Esophagus squamous epithelium (tissue), 5 donors: ENCODE measurements around the gene MED29. TPM values are rescaled to one million over a fixed set of nuclear protein-coding genes. Genes with fewer than 3 reads are reported as not detected.
A peak's percentile ranks its signal among the peaks of the same experiment; 100 is the strongest.

ENCODE experiments used
- DNase-seq: peaks from one replicate; lab custom pipeline; 2025; lab: John Stamatoyannopoulos, UW
- H3K27ac ChIP-seq, 4 donors: fragments of 200-600 bp; sonication (generic); one replicate each; pipeline ENCODE4 v1.5.1; 2016 to 2019; ENCODE audit warnings: mild to moderate bottlenecking in 1 of 4
- H3K27me3 ChIP-seq, 4 donors: fragments of 200-600 bp; sonication (generic); 1 replicate in 3 of 4; 2 replicates in 1 of 4; pipeline versions ENCODE4 v1.5.1 to v1.6.0; 2017 to 2021; ENCODE audit warnings: antibody characterized with exemption in 1 of 4
- H3K36me3 ChIP-seq, 3 donors: fragments of 200-600 bp; sonication (generic); one replicate each; pipeline ENCODE4 v1.5.1; 2016 to 2019
- H3K4me1 ChIP-seq, 3 donors: fragments of 200-600 bp; sonication (generic); one replicate each; pipeline ENCODE4 v1.5.1; 2017 to 2019
- H3K4me3 ChIP-seq, 4 donors: fragments of 200-600 bp; sonication (generic); 1 replicate in 3 of 4; 2 replicates in 1 of 4; pipeline ENCODE4 v1.5.1; 2016 to 2019; ENCODE audit warnings: mild to moderate bottlenecking in 2 of 4, moderate library complexity in 1 of 4
- H3K9me3 ChIP-seq, 3 donors: fragments of 200-600 bp; sonication (generic); one replicate each; pipeline ENCODE4 v1.5.1; 2016 to 2019
- POLR2A ChIP-seq, 4 donors: fragments of 450-650 bp; IDR thresholded peaks; one replicate each; pipeline ENCODE4 v1.6.1; 2017; ENCODE audit warnings: antibody characterized with exemption in 4 of 4, mild to moderate bottlenecking in 4 of 4, moderate library complexity in 3 of 4
- WGBS, 2 donors: methylation state at CpG; one replicate each; pipeline ENCODE4 v1.1.5; 2018; 5-methylcytosine and 5-hydroxymethylcytosine counted together
- intact Hi-C: fragments of 100-400 bp; cut with DNase I; formaldehyde crosslinking; loops from one replicate; pipeline ENCODE4 v1.15.0; 2022
- total RNA-seq, 4 donors: library from RNA; depleted of rRNA; stranded (reverse); fragments of >200 nt; gene quantifications; one replicate each; pipeline ENCODE4 v1.1.0, GENCODE V29; 2016
- TF ChIP-seq, protein P1 (sequence below), 6 experiments: fragments of 450-650 bp in 4 of 6; fragments of 200-600 bp in 2 of 6; sonication (generic) in 2 of 6; IDR thresholded peaks; one replicate each; pipeline ENCODE4 v1.5.1; 2016 to 2019; ENCODE audit warnings: antibody characterized with exemption in 6 of 6, mild to moderate bottlenecking in 4 of 6, moderate library complexity in 4 of 6
- donor health status: DM: yes; HTN: yes; CAD: no.

MED29 gene
- total RNA-seq, 4 donors from 2014 or later: 11.8 to 20.1 (median 16.5) TPM

DNA sequence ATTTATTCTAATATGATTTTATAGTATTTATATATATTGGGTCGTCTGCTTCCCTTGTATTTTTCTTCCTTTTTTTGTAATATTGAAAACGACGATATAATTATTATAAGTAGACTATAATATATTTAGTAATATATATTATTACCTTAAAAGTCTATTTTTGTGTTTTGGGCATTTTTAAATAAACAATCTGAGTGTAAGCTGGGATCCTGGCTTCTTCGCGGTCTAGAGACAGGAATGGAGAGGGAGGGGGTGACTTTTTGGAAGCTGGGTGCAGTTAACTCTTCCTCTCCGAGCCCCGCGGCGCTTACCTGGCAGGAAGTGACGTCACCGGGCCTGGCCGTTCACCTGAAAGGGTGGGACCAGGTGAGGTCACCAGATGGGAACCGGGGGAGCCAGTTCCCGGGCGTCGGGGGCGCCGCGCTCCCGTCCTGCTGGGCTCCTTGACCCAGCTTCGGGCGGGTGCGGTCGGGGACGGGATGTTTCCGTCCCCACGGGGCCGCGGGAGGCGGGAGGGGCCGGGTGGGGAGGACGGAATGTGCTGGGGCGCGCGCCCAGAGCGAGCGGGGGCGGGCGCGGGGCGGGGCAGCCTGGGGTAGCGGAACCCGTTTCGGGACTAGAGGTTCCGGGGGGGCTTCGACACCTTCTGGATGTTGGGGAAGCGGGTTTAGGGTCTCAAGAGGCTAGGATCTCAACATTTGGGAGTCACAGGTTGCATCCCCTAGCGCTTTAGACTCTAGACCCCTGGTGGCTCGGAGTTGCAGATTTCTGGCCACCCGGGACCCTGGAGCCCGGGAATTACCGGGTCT, 18.2 kb downstream of the MED29 start:
- Histone ChIP-seq H3K27me3 (no peaks in the 10 kb centered on the region), H3K27ac (peak overlapping the region; percentile 99), H3K4me1 (peaks cover 30 to 63% (median 46%) of the 10 kb centered on the region in 3 donors), H3K9me3 (no peaks in the 10 kb centered on the region), H3K36me3 (peaks cover 11 to 21% (median 19%) of the 10 kb centered on the region in 3 donors), H3K4me3 (peak overlapping the region; percentile 76 to 90 (median 79))
- TF ChIP-seq POLR2A (IDR thresholded peaks at IDR 0.05): peak; percentile 8 to 88 (median 77)
- TF ChIP-seq, protein P1, sequence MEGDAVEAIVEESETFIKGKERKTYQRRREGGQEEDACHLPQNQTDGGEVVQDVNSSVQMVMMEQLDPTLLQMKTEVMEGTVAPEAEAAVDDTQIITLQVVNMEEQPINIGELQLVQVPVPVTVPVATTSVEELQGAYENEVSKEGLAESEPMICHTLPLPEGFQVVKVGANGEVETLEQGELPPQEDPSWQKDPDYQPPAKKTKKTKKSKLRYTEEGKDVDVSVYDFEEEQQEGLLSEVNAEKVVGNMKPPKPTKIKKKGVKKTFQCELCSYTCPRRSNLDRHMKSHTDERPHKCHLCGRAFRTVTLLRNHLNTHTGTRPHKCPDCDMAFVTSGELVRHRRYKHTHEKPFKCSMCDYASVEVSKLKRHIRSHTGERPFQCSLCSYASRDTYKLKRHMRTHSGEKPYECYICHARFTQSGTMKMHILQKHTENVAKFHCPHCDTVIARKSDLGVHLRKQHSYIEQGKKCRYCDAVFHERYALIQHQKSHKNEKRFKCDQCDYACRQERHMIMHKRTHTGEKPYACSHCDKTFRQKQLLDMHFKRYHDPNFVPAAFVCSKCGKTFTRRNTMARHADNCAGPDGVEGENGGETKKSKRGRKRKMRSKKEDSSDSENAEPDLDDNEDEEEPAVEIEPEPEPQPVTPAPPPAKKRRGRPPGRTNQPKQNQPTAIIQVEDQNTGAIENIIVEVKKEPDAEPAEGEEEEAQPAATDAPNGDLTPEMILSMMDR (IDR thresholded peaks at IDR 0.05): peak in 1 of 6 experiments; percentile 10
- peak; percentile 79 for DNase-seq
- intact Hi-C loops: no loop called here
- WGBS, 2 donors: 1 to 2% methylated on average over 5 to 8 of the region's 52 CpGs

DNA sequence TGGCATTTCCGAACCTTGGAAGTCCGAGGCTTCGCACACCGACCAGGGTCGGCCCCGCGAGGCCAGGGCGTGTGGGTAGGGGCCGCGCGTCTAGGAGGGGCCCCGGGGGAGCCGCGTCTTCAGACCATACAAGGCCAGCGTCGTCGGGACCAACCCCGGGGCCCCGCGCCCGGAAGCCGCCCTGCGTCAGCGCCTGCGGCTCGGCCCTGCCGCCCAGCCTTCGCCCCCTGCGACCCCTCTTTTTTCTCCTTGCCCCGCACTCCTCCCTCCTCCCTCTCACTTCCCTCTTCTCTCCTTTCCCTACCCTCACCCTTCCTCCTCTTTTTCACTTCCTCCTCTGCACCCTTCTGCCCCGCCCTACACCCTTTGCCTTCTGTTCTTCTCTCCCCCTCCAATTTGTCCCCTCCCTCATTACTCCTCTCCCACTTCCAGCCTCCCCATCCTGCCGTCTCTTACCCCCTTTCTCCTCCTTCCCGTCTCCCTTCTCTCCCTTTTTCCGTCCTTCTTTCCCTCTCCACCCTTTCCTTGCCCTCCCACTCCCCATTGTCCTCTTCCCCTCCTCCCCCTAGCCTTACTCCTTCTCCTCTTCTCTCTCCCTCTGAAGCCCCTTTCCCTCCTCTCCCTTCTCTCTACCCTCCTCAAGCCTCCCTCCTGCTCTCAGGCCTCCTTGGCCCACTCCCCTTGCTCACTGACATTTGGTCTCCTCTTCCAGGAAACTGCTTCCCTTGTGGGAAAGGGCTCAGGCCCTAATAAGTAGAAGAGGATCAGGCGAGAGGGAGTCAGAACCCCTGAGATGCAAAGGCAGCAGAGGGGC, 19.0 kb downstream of the MED29 start:
- peak in 2 of 4 donors; percentile 54 to 78 for TF ChIP-seq POLR2A (IDR thresholded peaks at IDR 0.05)
- TF ChIP-seq, protein P1 (IDR thresholded peaks at IDR 0.05): peak in 3 of 6 experiments; percentile 6 to 26 (median 18)

DNA sequence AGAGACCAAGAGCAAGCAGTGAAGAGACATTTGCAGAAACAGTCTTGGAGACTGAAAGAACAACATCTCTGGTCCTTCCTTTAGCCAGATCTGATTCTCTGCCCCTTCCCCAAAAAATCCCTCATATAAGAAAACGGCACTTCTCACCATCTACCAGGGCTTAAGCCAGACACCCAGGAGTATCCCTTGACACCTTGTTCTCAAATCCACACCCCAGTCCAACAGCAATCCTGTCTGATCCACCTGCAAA, 19.6 kb downstream of the MED29 start:
- peaks cover 11 to 21% (median 19%) of the 10 kb centered on the region in 3 donors for H3K36me3 ChIP-seq
- peak overlapping the region; percentile 99 for H3K27ac ChIP-seq
- H3K4me3 ChIP-seq: peak overlapping the region; percentile 76 to 90 (median 79)
- DNase-seq: no peak
- TF ChIP-seq POLR2A (IDR thresholded peaks at IDR 0.05): no peak
- TF ChIP-seq, protein P1 (IDR thresholded peaks at IDR 0.05): no peak
- 20 to 44% methylated on average over 1 of the region's 1 CpG for WGBS, 2 donors
- no peaks in the 10 kb centered on the region for H3K27me3 ChIP-seq
- intact Hi-C loops: no loop called here
- H3K4me1 ChIP-seq: peaks cover 21 to 63% (median 33%) of the 10 kb centered on the region in 3 donors
- no peaks in the 10 kb centered on the region for H3K9me3 ChIP-seq

More for the DNA sequence above, 19.0 kb downstream of the MED29 start:
- Histone ChIP-seq H3K4me1 (peaks cover 27 to 63% (median 38%) of the 10 kb centered on the region in 3 donors), H3K9me3 (no peaks in the 10 kb centered on the region), H3K27me3 (no peaks in the 10 kb centered on the region), H3K4me3 (peak overlapping the region; percentile 76 to 90 (median 79)), H3K36me3 (peaks cover 11 to 21% (median 19%) of the 10 kb centered on the region in 3 donors), H3K27ac (peak overlapping the region; percentile 99)
- DNase-seq: no peak
- intact Hi-C loops: no loop called here
- WGBS, 2 donors: 2% methylated on average over 26 to 34 of the region's 35 CpGs

DNA sequence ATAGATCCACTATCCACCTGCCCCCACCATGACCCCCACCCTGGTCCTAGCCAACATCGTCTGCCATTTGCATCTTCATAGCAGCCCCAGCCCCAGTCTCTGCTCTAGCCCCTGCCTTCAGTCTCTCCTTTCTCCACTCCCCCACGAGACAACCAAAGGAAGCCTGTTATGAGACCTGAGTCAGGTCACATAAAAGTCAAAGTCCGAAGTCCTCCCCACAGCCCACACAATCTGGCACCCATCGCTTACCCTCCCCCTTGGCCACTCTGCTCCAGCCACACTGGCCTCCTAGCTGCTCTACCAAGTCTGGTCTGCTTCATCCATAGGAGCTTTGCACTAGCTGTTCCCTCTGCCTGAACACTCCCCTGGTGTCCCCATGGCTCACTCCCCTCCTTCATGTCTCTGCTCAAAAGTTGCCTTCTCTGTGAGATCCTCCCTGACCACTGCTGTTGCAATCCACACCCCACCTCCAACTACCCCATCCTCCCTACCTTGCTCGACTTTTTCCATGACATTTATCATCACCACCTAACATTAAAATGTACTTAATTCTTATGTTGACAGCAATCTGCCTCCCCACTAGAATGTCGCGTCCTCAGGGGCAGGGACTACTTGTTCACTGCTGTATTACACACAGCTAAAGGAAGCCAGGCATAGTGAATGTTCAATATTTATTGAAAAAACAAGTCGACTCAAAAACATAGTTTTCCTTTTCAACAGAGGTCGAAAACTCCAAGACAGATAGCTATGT, 20.1 kb downstream of the MED29 start:
- WGBS, 2 donors: 13 to 16% methylated on average over 9 of the region's 9 CpGs
- peaks cover 19 to 63% (median 32%) of the 10 kb centered on the region in 3 donors for H3K4me1 ChIP-seq
- H3K36me3 ChIP-seq: peaks cover 11 to 21% (median 19%) of the 10 kb centered on the region in 3 donors
- TF ChIP-seq, protein P1 (IDR thresholded peaks at IDR 0.05): no peak
- TF ChIP-seq POLR2A (IDR thresholded peaks at IDR 0.05): peak in 3 of 4 donors; percentile 4 to 48 (median 10)
- H3K27ac ChIP-seq: peak overlapping the region; percentile 99
- peak overlapping the region; percentile 76 to 90 (median 79) for H3K4me3 ChIP-seq
- intact Hi-C loops: no loop called here
- H3K27me3 ChIP-seq: no peaks in the 10 kb centered on the region
- no peak for DNase-seq
- H3K9me3 ChIP-seq: no peaks in the 10 kb centered on the region
